ENCODE data around the gene SHKBP1.
A peak's percentile ranks its signal among the peaks of the same experiment; 100 is the strongest.

SHKBP1 gene

GRCh38 chr19:40605216-40605971, 28.7 kb downstream of the SHKBP1 start:
- DNase-seq (ENCODE audit: low read depth), result no peak
- in situ Hi-C loops (cut with HindIII; ENCODE audit: low sequenced_read_pairs), result no loop called here
- TF ChIP-seq, protein P1, sequence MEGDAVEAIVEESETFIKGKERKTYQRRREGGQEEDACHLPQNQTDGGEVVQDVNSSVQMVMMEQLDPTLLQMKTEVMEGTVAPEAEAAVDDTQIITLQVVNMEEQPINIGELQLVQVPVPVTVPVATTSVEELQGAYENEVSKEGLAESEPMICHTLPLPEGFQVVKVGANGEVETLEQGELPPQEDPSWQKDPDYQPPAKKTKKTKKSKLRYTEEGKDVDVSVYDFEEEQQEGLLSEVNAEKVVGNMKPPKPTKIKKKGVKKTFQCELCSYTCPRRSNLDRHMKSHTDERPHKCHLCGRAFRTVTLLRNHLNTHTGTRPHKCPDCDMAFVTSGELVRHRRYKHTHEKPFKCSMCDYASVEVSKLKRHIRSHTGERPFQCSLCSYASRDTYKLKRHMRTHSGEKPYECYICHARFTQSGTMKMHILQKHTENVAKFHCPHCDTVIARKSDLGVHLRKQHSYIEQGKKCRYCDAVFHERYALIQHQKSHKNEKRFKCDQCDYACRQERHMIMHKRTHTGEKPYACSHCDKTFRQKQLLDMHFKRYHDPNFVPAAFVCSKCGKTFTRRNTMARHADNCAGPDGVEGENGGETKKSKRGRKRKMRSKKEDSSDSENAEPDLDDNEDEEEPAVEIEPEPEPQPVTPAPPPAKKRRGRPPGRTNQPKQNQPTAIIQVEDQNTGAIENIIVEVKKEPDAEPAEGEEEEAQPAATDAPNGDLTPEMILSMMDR (IDR thresholded peaks at IDR 0.05; ENCODE audit: low read depth, low read length, missing control alignments), result peak; percentile 19
- H3K4me3 ChIP-seq (ENCODE audit: low read depth, low read length), result peak overlapping the region; percentile 36

DNA sequence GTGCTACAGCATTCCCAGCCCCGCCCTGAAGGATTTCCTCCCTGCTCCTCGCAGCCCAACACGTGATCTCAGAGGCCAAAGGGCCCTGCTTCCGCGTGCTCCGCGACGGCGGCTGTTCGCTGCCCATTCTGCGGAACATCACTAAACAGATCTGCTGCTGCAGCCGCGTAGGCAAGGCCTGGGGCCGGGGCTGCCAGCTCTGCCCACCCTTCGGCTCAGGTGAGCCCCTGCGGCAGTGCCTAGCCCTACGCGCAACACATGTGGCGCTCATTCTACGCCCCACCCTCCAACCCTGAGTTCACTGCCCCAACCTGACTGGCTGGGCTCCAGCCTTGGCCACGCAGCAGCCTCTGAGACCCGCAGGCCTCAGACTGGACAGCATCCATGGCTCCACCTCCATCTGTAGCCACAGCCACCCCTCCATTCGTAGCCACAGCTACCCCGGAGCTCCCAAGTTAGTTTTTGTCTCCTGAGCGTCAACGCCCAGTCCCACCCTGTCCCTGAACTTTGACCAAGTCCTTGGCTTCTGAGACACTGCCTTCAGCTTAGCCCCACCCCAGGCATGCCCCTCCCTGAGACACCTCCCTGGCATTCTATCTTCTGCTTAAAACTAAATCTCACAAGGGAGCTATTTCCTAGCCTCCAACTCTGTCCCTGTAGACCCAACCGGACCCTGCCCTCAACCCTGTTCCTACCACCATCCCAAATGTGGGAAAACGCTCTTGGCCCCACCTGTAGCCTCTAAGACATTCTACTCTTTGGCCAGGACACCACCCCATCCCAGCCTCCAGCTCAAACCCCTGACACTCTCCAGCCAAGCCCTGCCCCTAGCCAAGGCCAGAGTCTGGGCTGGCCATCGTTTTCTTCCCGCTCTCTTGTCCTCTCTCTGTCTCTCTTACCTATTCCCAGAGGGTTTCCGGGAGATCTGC, 30.9 kb downstream of the SHKBP1 start:
- H3K4me3 ChIP-seq (ENCODE audit: low read depth, low read length), result no peak overlapping the region
- TF ChIP-seq, protein P1 (IDR thresholded peaks at IDR 0.05; ENCODE audit: low read depth, low read length, missing control alignments), result no peak
- in situ Hi-C loops (cut with HindIII; ENCODE audit: low sequenced_read_pairs), result no loop called here
- no peak for DNase-seq (ENCODE audit: low read depth)

DNA sequence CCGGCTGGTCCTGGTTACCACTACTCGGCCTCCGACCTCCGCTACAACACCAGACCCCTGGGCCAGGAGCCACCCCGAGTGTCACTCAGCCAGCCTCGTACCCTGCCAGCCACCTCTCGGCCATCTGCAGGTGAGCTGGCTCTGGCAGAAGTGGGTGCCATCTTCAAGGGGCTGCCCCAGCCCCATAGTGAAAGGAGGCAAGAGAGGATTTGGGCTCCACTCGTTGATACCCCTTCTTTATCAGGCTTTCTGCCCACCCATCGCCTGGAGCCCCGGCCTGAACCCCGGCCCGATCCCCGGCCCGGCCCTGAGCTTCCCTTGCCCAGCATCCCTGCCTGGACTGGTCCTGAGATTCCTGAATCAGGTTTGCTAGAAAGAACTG, 31.6 kb downstream of the SHKBP1 start:
- in situ Hi-C loops (cut with HindIII; ENCODE audit: low sequenced_read_pairs), result no loop called here

GRCh38 chr19:40608957-40609356, 32.3 kb downstream of the SHKBP1 start:
- DNase-seq (ENCODE audit: low read depth), result no peak
- in situ Hi-C loops (cut with HindIII; ENCODE audit: low sequenced_read_pairs), result no loop called here
- TF ChIP-seq, protein P1 (IDR thresholded peaks at IDR 0.05; ENCODE audit: low read depth, low read length, missing control alignments), result no peak
- H3K4me3 ChIP-seq (ENCODE audit: low read depth, low read length), result no peak overlapping the region

More for the DNA sequence above, 31.6 kb downstream of the SHKBP1 start:
- TF ChIP-seq, protein P1 (IDR thresholded peaks at IDR 0.05; ENCODE audit: low read depth, low read length, missing control alignments), result no peak
- no peak for DNase-seq (ENCODE audit: low read depth)
- no peak overlapping the region for H3K4me3 ChIP-seq (ENCODE audit: low read depth, low read length)

DNA sequence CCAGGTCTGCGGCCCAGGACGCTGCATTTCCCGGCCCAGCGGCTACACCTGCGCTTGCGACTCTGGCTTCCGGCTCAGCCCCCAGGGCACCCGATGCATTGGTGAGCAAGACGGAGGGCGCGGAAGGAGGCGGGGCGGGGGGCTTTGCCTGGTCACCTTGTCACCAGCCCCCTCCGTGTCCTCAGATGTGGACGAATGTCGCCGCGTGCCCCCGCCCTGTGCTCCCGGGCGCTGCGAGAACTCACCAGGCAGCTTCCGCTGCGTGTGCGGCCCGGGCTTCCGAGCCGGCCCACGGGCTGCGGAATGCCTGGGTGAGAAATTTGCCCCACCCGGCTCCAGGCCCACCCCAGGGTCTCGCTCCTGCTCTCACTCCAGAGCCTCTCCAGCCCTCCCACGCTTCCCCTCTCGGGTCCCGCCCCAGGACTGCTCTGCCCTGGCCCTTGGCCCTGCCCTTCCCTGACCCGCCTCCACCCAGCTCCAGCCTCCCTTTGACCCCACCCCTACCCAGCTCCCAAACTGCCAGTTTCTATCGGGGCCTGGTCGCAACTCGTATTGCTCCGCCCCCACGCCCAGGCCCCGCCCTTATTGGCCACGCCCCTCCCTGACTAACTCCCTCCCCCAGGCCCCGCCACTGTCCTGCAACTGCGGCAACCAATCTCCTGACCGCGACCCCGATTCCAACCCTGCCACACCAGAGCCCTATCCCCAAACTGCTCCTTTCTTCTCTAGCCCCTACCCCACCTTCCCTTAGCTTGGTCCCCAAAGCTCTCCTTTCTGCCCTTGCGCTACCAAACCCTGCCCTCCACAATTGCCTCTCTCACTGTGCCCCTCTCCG, 33.1 kb downstream of the SHKBP1 start:
- H3K4me3 ChIP-seq (ENCODE audit: low read depth, low read length), result peak overlapping the region; percentile 22
- TF ChIP-seq, protein P1 (IDR thresholded peaks at IDR 0.05; ENCODE audit: low read depth, low read length, missing control alignments), result no peak
- in situ Hi-C loops (cut with HindIII; ENCODE audit: low sequenced_read_pairs), result loop anchor here (10.0 kb wide), 1 partner anchor 55 kb away; no protein-coding TSS in a partner anchor
- no peak for DNase-seq (ENCODE audit: low read depth)

Data from astrocyte of the cerebellum (primary cell).